Cerebellar nuclear complex (tissue), 1 donor: ENCODE results near the gene ANP32B.
"Not testable (repeated sequence)": the region's sequence is repeated elsewhere in the genome, so short reads cannot be mapped to it uniquely, and the experiment has no call there.

Experiments used
- DNase-seq, 2 experiments: peaks; one replicate each; lab custom pipeline; 2025; lab: John Stamatoyannopoulos, UW

ANP32B gene

GRCh38 chr9:97982683-97983588 is at the start of gene ANP32B:
Gene ANP32B, plus strand, starts transcription at chr9:97983341. Its CDS starts 215 bp downstream, at chr9:97983556.
- DNase-seq: peak in 1 of 2 experiments; percentile 27

GRCh38 chr9:97934321-97935115 is 48.6 kb upstream of the ANP32B start:
- DNase-seq: no peak

- DNase-seq: no peak
These were observed 47.9 kb upstream of the ANP32B start for GRCh38 chr9:97935276-97935675.

GRCh38 chr9:97936998-97937397 is 46.1 kb upstream of the ANP32B start:
- DNase-seq: no peak

- DNase-seq: no peak
These were observed 45.0 kb upstream of the ANP32B start, which contains the start of gene HEMGN for GRCh38 chr9:97938081-97938644. Gene HEMGN, minus strand, starts transcription at chr9:97938172. Its CDS starts 36 bp downstream, at chr9:97938136.

- DNase-seq: no peak
These were observed 42.9 kb upstream of the ANP32B start for GRCh38 chr9:97940233-97940632.

- DNase-seq: no peak
These were observed 42.4 kb upstream of the ANP32B start for GRCh38 chr9:97940741-97941140.

- DNase-seq: no peak
These were observed 41.8 kb upstream of the ANP32B start for GRCh38 chr9:97941323-97941722.

- no peak for DNase-seq
These were observed 39.8 kb upstream of the ANP32B start for GRCh38 chr9:97943308-97943855.

GRCh38 chr9:97944612-97945011 is 38.5 kb upstream of the ANP32B start:
- DNase-seq: no peak

- not testable (repeated sequence) for DNase-seq
These were observed 37.7 kb upstream of the ANP32B start for GRCh38 chr9:97945470-97945869.

- not testable (repeated sequence) for DNase-seq
These were observed 36.0 kb upstream of the ANP32B start for GRCh38 chr9:97947094-97947493.

GRCh38 chr9:97950873-97951272 is 32.3 kb upstream of the ANP32B start:
- DNase-seq: not testable (repeated sequence)

GRCh38 chr9:97954550-97954989 is 28.6 kb upstream of the ANP32B start:
- DNase-seq: peak in 1 of 2 experiments; percentile 5

GRCh38 chr9:97956331-97956730 is 26.8 kb upstream of the ANP32B start:
- no peak for DNase-seq

- DNase-seq: no peak
These were observed 24.2 kb upstream of the ANP32B start for GRCh38 chr9:97958812-97959511.

- no peak for DNase-seq
These were observed 23.6 kb upstream of the ANP32B start for GRCh38 chr9:97959585-97959984.

GRCh38 chr9:97960678-97961328 is 22.3 kb upstream of the ANP32B start:
- not testable (repeated sequence) for DNase-seq

- no peak for DNase-seq
These were observed 21.8 kb upstream of the ANP32B start for GRCh38 chr9:97961361-97961760.

GRCh38 chr9:97962136-97962535 is 21.0 kb upstream of the ANP32B start:
- no peak for DNase-seq

GRCh38 chr9:97962575-97962974 is 20.6 kb upstream of the ANP32B start:
- no peak for DNase-seq
